RKO (cell line): ENCODE results near the gene TMEM33.

Source experiments
- DNase-seq: peaks from one replicate; pipeline ENCODE4 v3.0.0-alpha.2; 2016; ENCODE audit warnings: low spot score

The TMEM33 gene

GRCh38 chr4:41939016-41939626 is 3.9 kb downstream of the TMEM33 start:
- DNase-seq, result no peak

GRCh38 chr4:41940834-41941233 is 5.6 kb downstream of the TMEM33 start:
- no peak for DNase-seq

- DNase-seq, result no peak
Measured at GRCh38 chr4:41943506-41943905, 8.3 kb downstream of the TMEM33 start.

- DNase-seq, result no peak
Measured at GRCh38 chr4:41944089-41944488, 8.9 kb downstream of the TMEM33 start.

- no peak for DNase-seq
Measured at GRCh38 chr4:41949531-41949930, 14.3 kb downstream of the TMEM33 start.

DNA sequence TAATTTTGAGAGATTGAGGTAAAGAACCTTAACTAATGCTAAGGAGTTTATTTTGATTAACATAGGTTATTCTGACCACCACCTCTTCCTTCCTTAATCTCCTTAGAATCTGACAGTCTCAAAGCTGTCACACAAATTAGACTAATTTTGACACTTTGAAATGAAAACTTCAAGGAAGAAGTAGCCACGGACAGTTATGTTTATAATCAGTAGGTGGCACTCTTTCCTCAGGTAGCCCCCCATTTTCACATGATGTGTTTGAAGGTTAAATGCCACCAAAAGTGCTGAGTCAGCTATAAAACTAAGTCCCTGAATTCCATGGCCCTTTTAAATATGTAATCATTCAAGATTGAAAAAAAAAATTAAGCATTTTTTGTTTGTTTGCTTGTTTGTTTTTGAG is 22.4 kb downstream of the TMEM33 start:
- DNase-seq, result peak; percentile 58

- DNase-seq, result peak; percentile 43
Measured at GRCh38 chr4:41963105-41963504, 27.9 kb downstream of the TMEM33 start.

GRCh38 chr4:41964401-41964800 is 29.2 kb downstream of the TMEM33 start:
- no peak for DNase-seq

DNA sequence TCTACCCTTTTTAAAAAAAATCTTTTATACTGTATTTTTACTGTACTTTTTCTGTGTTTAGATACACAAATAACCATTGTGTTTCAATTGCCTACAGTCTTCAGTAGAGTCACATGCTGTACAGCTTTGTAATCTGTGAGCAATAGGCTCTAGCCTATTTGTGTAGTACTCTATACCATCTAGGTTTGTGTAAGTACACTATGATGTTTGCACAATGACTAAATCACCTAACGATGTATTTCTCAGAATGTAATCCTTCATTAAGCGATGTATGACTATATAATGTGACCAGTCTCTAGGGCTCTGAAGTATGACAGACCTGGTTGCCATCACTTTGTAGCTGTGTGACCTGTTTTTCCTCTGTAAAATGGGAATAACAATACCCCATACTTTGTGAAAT is 32.2 kb downstream of the TMEM33 start:
- DNase-seq, result peak; percentile 45

GRCh38 chr4:41969671-41970070 is 34.4 kb downstream of the TMEM33 start:
- DNase-seq, result no peak

DNA sequence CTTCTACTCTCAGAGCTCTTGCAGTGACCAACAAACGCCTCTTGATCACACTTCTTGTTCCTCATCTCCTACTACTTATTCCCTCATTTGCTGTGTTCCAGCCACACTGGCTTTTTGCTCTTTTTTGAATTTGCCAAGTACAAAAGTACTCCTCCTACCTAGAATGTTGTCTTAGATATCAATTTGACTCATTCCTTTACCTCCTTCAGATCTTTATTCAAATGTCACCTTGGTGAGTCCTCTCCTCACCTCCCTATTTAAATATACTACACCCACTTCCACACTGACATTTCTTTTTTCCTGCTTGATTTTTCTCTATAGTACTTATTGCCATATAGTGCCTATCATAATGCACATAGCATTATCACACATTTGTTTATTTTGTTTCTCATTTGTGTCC is 40.1 kb downstream of the TMEM33 start:
- DNase-seq, result no peak

- DNase-seq, result no peak
Measured at GRCh38 chr4:41976775-41977516, 41.7 kb downstream of the TMEM33 start.

DNA sequence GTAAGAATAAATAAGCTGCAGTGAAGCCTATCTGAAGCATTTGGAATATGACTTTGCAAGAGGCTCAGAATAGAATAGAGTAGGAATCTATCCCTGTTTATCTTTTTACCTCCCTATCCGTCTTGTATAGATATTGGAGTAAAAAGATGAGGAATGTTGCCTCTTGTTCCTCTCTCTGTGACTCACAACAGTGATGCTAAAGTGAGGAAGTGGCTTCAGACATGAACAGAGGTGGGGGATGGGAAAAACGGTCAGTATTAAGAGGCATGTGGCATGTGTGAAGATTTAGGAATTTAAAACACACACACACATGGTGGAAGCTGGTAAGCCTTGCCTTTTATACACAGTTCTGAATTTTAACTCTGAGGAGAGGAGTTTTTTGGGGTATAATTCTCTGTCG is 42.5 kb downstream of the TMEM33 start:
- DNase-seq, result no peak

DNA sequence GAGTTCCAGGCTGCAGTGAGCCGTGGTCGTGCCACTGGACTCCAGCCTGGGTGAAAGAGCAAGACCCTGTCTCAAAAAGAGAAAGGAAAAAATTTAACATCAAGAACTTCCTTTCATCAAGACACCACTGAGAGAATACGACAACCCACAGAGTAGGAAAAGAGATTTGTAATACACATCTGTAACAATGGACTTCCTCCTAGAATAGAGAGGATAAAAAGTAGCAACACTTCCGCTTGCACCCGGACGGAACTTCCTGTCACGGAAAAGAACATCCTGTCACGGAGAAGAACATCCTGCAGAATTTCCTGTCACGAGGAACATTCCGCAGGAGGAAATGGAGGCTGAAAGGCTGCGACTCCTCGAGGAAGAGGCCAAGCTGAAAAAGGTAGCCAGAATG is 46.2 kb downstream of the TMEM33 start, which contains the start of gene DCAF4L1:
Gene DCAF4L1, plus strand, starts transcription at position 301 of the 400 bp plus-strand sequence. Its CDS starts 37 bp downstream, at position 338.
- no peak for DNase-seq

GRCh38 chr4:41982716-41983115 is 47.5 kb downstream of the TMEM33 start:
- DNase-seq, result no peak

DNA sequence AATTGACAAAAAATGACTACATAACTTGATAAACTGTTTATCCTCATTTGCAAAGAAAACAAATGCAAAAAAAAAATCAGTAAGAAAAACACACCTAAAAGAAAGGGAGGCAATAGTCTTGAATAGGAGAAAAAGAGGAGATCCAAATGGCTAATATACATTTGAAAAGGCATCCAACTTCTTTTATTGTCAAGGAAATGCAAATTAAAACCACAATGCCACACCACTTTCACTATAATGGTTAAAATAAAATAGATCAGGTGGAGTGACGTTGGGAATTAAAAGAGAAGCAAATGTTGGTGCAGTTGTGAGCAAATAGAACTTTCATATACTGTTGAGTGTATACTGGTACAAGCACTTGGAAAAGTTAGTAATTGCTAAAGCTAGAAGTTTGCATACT is 49.9 kb downstream of the TMEM33 start:
- DNase-seq, result no peak

DNA sequence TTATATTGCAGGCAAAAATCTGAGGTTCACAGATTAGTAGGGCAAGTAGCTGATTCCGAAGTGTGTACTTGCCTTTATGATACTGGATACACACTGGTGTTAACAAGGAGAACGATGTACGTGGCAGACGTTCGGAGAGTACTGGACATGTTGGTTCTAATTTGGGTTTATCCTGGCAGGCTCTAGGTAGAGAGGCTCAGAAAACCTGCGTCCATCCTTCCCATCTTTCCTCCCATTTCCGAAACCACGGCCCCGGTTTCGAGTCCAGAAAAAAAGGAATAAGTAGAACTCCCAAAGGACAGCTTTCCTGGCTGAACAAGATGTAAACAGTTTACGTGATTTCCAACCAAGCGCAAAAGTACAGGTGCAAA is 54.8 kb downstream of the TMEM33 start:
- no peak for DNase-seq

- DNase-seq, result peak; percentile 96
Measured at GRCh38 chr4:41990365-41991111, 55.3 kb downstream of the TMEM33 start, which contains the start of gene SLC30A9. Gene SLC30A9, plus strand, starts transcription at chr4:41990530. Its CDS starts 122 bp downstream, at chr4:41990652.

- DNase-seq, result peak; percentile 91
Measured at GRCh38 chr4:41991916-41992767, 56.9 kb downstream of the TMEM33 start.

DNA sequence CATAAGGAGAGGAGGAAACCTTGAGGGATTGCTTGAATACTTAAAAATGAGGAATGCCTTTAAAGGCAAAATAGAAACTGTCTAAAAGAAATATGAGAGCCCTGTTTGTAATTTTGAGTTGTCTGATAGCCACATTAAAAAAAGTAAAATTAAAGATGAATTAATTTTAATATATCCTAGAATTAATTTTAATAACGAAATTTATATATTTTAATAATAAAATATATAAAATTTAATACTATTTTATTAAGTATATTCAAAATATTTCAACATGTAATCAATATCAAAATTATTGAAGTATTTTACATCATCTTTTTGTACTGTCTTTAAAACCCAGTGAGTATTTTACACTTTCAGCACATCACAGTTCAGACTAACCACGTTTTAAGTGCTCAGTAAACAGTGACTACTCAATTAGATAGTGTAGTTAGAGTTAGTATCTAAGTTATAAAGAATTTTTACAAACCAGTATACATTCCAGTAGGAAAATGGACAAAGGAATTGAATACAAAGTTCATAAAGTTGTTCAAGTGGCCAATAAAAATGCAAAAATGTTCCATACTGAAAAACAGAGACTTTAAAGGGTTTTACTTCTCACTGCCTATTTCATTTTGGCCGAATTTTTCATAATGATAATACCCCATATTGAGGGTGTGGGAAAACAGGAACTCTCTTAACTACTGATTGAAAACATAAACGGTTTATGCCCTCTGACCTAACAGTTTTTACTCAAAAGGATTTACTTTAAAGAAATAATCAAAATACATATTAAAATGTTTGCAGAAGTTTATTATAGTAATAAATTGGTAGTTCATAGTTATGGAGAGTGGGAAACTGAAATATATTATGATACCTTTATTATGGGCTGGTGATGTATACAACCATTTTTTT is 58.0 kb downstream of the TMEM33 start:
- DNase-seq, result no peak

DNA sequence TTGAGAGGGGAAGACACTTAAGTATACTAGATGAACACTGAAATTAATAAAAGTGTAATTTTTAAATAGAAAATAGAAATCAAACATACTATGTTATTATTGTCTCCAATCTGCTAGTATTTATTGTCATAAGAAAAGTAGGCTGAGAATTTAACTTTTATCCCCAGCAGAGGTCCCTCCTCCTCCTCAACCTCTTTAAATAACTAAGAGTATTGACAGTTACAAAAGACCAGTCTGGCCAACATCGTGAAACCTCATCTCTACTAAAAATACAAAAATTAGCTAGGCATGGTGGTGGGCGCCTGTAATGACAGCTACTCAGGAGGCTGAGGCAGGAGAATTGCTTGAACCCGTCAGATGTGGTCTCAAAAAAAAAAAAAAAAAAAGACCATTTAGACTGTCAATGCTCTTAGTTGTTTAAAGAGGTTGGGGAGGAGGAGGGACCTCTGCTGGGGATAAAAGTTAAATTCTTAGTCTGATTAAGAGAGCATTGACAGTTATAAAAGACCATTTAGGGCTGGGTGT is 59.3 kb downstream of the TMEM33 start:
- no peak for DNase-seq
